ENCODE data around the gene CLCN6.

Gene CLCN6

GRCh38 chr1:11880911-11881748, 75.1 kb downstream of the CLCN6 start:
- no peak for DNase-seq

- no peak for DNase-seq
These were observed 75.9 kb downstream of the CLCN6 start for GRCh38 chr1:11881749-11882441.

- DNase-seq = no peak
These were observed 77.0 kb downstream of the CLCN6 start for GRCh38 chr1:11882814-11883538.

- no peak for DNase-seq
These were observed 79.9 kb downstream of the CLCN6 start for GRCh38 chr1:11885916-11886315.

- DNase-seq = no peak
These were observed 81.1 kb downstream of the CLCN6 start for GRCh38 chr1:11886986-11887665.

GRCh38 chr1:11887666-11888007, 81.6 kb downstream of the CLCN6 start:
- no peak for DNase-seq

- DNase-seq = no peak
These were observed 82.3 kb downstream of the CLCN6 start for GRCh38 chr1:11888206-11888876.

- DNase-seq = no peak
These were observed 82.9 kb downstream of the CLCN6 start for GRCh38 chr1:11888877-11889208.

- no peak for DNase-seq
These were observed 85.6 kb downstream of the CLCN6 start for GRCh38 chr1:11891433-11892186.

Data from stimulated activated CD4-positive, alpha-beta T cell treated with anti-CD3 and anti-CD28 coated beads, Interleukin-4, amount 100 ng/mL, for 1 hour (primary cell).